Epidermal melanocyte (primary cell): Measurements from ENCODE around the gene MICU2.

Experiments
- DNase-seq: peaks from one replicate; pipeline ENCODE4 v3.0.0; 2011; ENCODE audit warnings: low spot score; ENCODE audit not compliant: insufficient read length

Gene MICU2

GRCh38 chr13:21546372-21546771, 57.6 kb downstream of the MICU2 start:
- no peak for DNase-seq

GRCh38 chr13:21544515-21544914, 59.5 kb downstream of the MICU2 start:
- no peak for DNase-seq

- no peak for DNase-seq
Measured at GRCh38 chr13:21542563-21542962, 61.4 kb downstream of the MICU2 start.

- no peak for DNase-seq
Measured at GRCh38 chr13:21541980-21542379, 62.0 kb downstream of the MICU2 start.

- no peak for DNase-seq
Measured at GRCh38 chr13:21541271-21541670, 62.7 kb downstream of the MICU2 start.

GRCh38 chr13:21539687-21540086, 64.3 kb downstream of the MICU2 start:
- no peak for DNase-seq

DNA sequence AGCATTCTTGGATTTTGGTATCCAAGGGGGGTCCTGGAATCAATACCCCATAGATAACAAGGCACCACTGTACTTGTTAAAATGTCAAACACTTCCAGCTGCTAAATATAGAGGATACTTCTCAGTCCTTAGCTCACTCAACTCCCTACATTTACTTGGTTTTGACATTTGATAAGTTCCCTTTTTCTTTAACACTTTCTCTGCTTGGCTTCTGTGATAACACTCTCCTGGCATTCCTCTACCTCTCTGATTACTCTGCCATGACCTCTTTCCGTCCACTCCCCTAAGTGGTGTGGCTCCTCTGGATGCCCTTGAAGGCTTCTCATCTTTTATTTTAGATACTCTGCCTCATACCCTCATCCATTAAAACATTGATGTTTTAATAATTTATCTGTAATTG, 65.2 kb downstream of the MICU2 start:
- no peak for DNase-seq

- DNase-seq, result no peak
Measured at GRCh38 chr13:21538280-21538679, 65.7 kb downstream of the MICU2 start.

GRCh38 chr13:21537105-21537504, 66.9 kb downstream of the MICU2 start:
- no peak for DNase-seq

- DNase-seq, result no peak
Measured at GRCh38 chr13:21534760-21535159, 69.2 kb downstream of the MICU2 start.

DNA sequence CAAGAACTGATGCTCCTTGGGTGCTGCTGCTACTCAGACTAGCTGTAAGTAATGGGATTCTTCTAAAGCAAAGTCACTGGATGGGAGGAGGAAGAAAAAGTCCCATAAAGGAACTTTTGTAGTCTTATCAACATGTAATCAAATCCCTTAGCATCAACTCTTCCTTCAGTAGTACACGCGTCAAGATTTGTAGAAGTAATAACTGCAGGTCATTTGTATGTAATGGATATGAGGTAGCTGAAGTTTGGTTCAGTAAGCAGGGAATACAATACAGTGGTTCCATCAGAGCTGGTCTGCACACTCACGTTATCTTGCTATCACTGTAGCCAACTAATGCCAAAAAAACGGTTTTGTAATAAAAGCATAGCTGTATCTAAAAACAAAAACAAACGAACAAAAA, 72.5 kb downstream of the MICU2 start:
- no peak for DNase-seq

DNA sequence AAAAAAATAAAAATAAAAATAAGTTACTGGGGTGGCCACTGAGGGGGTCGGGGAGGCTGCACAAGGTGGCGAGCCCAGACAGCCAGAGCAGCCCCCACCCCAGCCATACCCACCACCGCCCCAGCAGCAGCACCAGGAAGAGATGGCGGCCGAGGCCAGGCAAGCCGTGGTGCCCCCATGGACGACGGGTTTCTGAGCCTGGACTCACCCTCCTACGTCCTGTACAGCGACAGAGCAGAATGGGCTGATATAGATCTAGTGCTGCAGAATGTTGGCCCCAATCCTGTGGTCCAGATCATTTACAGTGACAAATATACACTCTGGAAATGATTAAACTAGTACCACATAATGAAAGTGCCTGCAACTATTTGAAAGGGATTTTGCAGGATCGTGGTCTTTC, 73.3 kb downstream of the MICU2 start:
- no peak for DNase-seq

- DNase-seq, result no peak
Measured at GRCh38 chr13:21529146-21529893, 74.7 kb downstream of the MICU2 start.

DNA sequence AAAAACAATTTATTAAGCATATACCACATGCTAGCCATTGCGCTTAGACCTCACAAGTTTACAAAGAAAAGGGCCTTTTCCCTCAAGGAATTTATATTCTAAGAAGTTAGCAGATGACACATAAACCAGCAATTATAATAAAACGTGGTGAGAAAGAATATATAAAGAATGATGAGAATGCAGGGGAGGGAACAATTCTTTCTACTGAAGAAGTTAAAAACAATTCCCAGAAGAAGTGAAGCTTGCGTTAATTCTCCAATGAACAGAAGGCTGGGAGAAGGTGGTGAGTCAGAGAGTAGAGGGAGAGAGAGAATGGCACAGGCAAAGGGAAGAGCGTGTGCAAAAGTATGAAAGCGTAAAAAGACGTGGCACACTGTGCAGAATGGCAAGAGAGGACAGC, 75.4 kb downstream of the MICU2 start:
- DNase-seq, result peak; percentile 30

- no peak for DNase-seq
Measured at GRCh38 chr13:21526707-21527540, 77.0 kb downstream of the MICU2 start.

DNA sequence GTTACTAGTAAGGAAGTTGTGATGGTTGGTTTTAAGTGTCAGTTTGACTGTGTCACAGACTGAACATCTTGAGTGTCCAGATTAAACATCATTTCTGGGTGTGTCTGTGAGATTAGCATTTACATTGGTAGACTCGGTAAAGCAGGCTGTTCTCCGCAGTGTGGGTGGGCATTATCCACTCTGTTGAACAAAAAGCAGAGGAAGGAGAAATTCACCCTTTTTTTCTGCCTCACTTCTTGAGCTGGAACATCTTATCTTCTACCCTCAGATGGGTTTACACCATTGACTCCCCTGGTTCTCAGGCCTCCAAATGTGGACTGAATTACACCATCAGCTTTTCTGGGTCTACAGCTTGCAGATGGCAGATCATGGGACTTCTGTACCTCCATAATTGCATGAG, 81.1 kb downstream of the MICU2 start:
- no peak for DNase-seq

- DNase-seq, result no peak
Measured at GRCh38 chr13:21522130-21522529, 81.8 kb downstream of the MICU2 start.

GRCh38 chr13:21518617-21519144, 85.3 kb downstream of the MICU2 start:
- DNase-seq, result no peak

- no peak for DNase-seq
Measured at GRCh38 chr13:21517576-21517975, 86.4 kb downstream of the MICU2 start.

- no peak for DNase-seq
Measured at GRCh38 chr13:21516805-21517204, 87.2 kb downstream of the MICU2 start.

- no peak for DNase-seq
Measured at GRCh38 chr13:21511849-21512248, 92.1 kb downstream of the MICU2 start.

DNA sequence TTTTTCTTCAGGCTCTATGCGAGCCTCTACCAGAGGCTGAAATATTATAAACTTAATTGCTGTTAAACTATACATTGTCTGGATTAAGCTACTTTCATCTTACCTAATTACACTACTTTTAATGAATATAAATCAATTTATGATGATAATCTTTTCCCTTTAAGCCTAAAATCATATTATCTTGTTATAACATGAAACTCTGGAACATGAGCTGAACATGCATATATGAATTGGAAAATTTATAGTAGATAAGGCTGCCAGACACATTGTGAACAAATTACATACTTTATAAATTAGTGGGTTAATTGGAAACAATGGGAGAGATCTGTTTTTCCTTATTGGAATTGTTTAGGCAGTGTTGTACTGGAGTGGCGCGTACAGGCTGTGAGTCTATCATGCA, 99.6 kb downstream of the MICU2 start:
- no peak for DNase-seq

GRCh38 chr13:21501686-21502085, 102.3 kb downstream of the MICU2 start:
- no peak for DNase-seq
